Glutamatergic neuron (in vitro differentiated cells): ENCODE results near the gene LIM2. TPM values are rescaled to one million over a fixed set of nuclear protein-coding genes. Genes with fewer than 3 reads are reported as not detected.

Experiments used
- DNase-seq: peaks from one replicate; pipeline ENCODE4 v3.0.0; 2022
- H3K27ac Mint-ChIP-seq: one replicate; pipeline ENCODE4 v1.8.0; 2020; ENCODE audit warnings: mild to moderate bottlenecking, mixed read lengths, inconsistent platforms; ENCODE audit not compliant: unreplicated experiment
- H3K27me3 Mint-ChIP-seq: one replicate; pipeline ENCODE4 v1.8.0; 2020; ENCODE audit warnings: mild to moderate bottlenecking, moderate library complexity, mixed read lengths, inconsistent platforms; ENCODE audit not compliant: unreplicated experiment
- H3K36me3 Mint-ChIP-seq: one replicate; pipeline ENCODE4 v1.8.0; 2020; ENCODE audit warnings: mild to moderate bottlenecking, mixed read lengths, inconsistent platforms; ENCODE audit not compliant: unreplicated experiment
- H3K4me1 Mint-ChIP-seq: one replicate; pipeline ENCODE4 v1.8.0; 2020; ENCODE audit warnings: mild to moderate bottlenecking, low read depth, mixed read lengths, inconsistent platforms; ENCODE audit not compliant: unreplicated experiment
- H3K4me3 Mint-ChIP-seq: one replicate; pipeline ENCODE4 v1.8.0; 2020; ENCODE audit warnings: mild to moderate bottlenecking, mixed read lengths, inconsistent platforms; ENCODE audit not compliant: unreplicated experiment
- H3K9me3 Mint-ChIP-seq: one replicate; pipeline ENCODE4 v1.8.0; 2020; ENCODE audit warnings: mild to moderate bottlenecking, moderate library complexity, mixed read lengths, inconsistent platforms; ENCODE audit not compliant: unreplicated experiment
- CTCF ChIP-seq: fragments of 200-600 bp; sonication (generic); IDR thresholded peaks from one replicate; pipeline ENCODE4 v1.5.0; 2021; ENCODE audit not compliant: partially characterized antibody, unreplicated experiment
- total RNA-seq: library from RNA; stranded (reverse); fragmentation: NEBNext Ultra II Directional; extraction: Animal tissue kit (Norgen Biotek cat#: 25700); gene quantifications from one replicate; pipeline ENCODE4 v1.2.1, GENCODE V29; 2021; ENCODE audit not compliant: unreplicated experiment

The LIM2 gene
- total RNA-seq, 1 donor from 2014 or later = not detected

- DNase-seq = no peak
- Mint-ChIP-seq H3K4me1 (peaks cover 1% of the 10 kb centered on the region), H3K27ac (peak overlapping the region; percentile 11), H3K4me3 (no peak overlapping the region), H3K9me3 (peaks cover 5% of the 10 kb centered on the region), H3K36me3 (no peaks in the 10 kb centered on the region), H3K27me3 (peaks cover 9% of the 10 kb centered on the region)
- no peak for TF ChIP-seq CTCF
Measured at GRCh38 chr19:51345076-51345620, 42.6 kb downstream of the LIM2 start.

- H3K36me3 Mint-ChIP-seq = no peaks in the 10 kb centered on the region
- H3K27me3 Mint-ChIP-seq = peaks cover 13% of the 10 kb centered on the region
- peaks cover 3% of the 10 kb centered on the region for H3K4me1 Mint-ChIP-seq
- TF ChIP-seq CTCF = no peak
- H3K27ac Mint-ChIP-seq = no peak overlapping the region
- H3K4me3 Mint-ChIP-seq = peak overlapping the region; percentile 71
- DNase-seq = no peak
- peaks cover 4% of the 10 kb centered on the region for H3K9me3 Mint-ChIP-seq
Measured at GRCh38 chr19:51342631-51343569, 44.9 kb downstream of the LIM2 start.

DNA sequence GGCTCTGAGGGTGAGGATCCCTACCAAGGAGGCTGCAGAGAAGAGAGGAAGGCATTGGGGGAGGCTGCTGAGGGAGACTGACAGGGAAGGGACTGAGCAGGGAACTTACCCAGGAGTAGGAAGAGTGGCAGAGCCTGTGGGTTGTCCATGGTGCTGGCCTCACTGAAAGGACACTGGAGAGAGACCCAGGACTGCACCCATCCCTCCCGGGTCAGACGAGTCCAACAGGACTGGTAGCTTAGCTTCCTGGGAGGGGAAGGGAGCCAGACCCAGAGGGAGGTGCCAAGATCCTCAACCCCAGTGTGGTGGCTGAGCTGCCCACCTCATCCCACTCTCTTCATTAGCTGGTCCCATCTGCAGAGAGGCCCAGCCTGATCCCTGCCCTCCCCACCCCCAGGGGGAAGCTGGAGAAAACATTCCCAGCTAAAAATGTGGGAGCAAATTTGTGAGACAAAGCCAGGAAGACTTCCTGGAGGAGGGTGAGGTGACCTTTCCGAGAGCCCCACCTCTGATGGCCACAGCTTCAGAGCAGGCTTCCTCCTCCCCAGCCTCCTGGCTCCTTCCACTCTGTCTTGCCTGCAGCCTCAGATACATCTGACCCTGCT lies 45.7 kb downstream of the LIM2 start, which contains the start of gene VSIG10L:
TSS of gene VSIG10L (minus strand) at position 164 of the 605 bp plus-strand sequence. CDS start at position 149, 15 bp downstream.
- Mint-ChIP-seq H3K4me3 (peak within 1 kb of the TSS; percentile 87), H3K4me1 (peaks cover 3% of the 10 kb centered on the region), H3K36me3 (no peaks in the 10 kb centered on the region), H3K27ac (peak within 1 kb of the TSS; percentile 88), H3K9me3 (peaks cover 4% of the 10 kb centered on the region), H3K27me3 (peaks cover 13% of the 10 kb centered on the region)
- no peak for TF ChIP-seq CTCF
- no peak for DNase-seq

DNA sequence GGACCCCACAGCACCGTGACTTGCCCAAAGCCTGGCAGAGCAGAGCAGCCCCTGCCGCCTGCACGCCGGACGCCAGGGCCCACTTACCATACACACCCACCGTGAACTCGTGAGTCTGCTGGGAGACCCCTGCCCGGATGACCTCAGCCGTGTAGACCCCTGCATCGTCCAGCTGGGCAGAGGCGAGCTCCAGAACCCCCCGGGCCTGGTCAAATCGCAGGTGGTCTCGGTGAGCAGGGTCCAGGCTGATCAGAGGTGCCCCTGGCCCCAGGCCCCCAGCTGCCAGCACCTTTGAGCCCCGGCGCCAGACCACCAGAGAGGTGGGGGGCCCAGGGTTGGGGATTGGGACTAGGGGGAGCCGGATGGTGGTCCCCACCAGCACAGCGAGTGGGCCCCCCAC lies 46.7 kb downstream of the LIM2 start:
- Mint-ChIP-seq H3K4me3 (peak overlapping the region; percentile 87), H3K27me3 (peaks cover 13% of the 10 kb centered on the region), H3K36me3 (no peaks in the 10 kb centered on the region), H3K4me1 (peaks cover 3% of the 10 kb centered on the region), H3K9me3 (peaks cover 4% of the 10 kb centered on the region), H3K27ac (peak overlapping the region; percentile 88)
- no peak for TF ChIP-seq CTCF
- DNase-seq = no peak
